ENCODE results near the gene EPS8L2. TPM values are rescaled to one million over a fixed set of nuclear protein-coding genes. Genes with fewer than 3 reads are reported as not detected.

The EPS8L2 gene
- polyA plus RNA-seq (ENCODE audit: insufficient read depth in 1 of 5, insufficient read length in 5 of 5, low replicate concordance in 1 of 5) = 10 to 100 TPM; 41.3 to 88.7 (median 81.2) TPM
- long read RNA-seq, donor 1, partial matches to known transcripts = 12 of 26 reads
- long read RNA-seq, donor 1, other reads (novel, unspliced or antisense) = 0 of 26 reads
- long read RNA-seq, donor 2, partial matches to known transcripts = 0 of 2 reads
- long read RNA-seq, donor 2, other reads (novel, unspliced or antisense) = 0 of 2 reads
- long read RNA-seq, donor 3, partial matches to known transcripts = 7 of 11 reads
- long read RNA-seq, donor 3, other reads (novel, unspliced or antisense) = 0 of 11 reads
- long read RNA-seq, donor 4, partial matches to known transcripts = 10 of 11 reads
- long read RNA-seq, donor 4, other reads (novel, unspliced or antisense) = 0 of 11 reads
- long read RNA-seq, donor 5, transcript EPS8L2-201 (21 exons, 3,148 nt) = major isoform, 6 of 17 reads
- long read RNA-seq, donor 5, partial matches to known transcripts = 0 of 17 reads
- long read RNA-seq, donor 5, other reads (novel, unspliced or antisense) = 0 of 17 reads
- long read RNA-seq, donor 6, partial matches to known transcripts = 0 of 10 reads
- long read RNA-seq, donor 6, other reads (novel, unspliced or antisense) = 0 of 10 reads
- long read RNA-seq, donor 7, transcript EPS8L2-201 (21 exons, 3,148 nt) = major isoform, 8 of 19 reads
- long read RNA-seq, donor 7, partial matches to known transcripts = 10 of 19 reads
- long read RNA-seq, donor 7, other reads (novel, unspliced or antisense) = 0 of 19 reads
- long read RNA-seq, donor 8, partial matches to known transcripts = 0 of 3 reads
- long read RNA-seq, donor 8, other reads (novel, unspliced or antisense) = 0 of 3 reads

DNA sequence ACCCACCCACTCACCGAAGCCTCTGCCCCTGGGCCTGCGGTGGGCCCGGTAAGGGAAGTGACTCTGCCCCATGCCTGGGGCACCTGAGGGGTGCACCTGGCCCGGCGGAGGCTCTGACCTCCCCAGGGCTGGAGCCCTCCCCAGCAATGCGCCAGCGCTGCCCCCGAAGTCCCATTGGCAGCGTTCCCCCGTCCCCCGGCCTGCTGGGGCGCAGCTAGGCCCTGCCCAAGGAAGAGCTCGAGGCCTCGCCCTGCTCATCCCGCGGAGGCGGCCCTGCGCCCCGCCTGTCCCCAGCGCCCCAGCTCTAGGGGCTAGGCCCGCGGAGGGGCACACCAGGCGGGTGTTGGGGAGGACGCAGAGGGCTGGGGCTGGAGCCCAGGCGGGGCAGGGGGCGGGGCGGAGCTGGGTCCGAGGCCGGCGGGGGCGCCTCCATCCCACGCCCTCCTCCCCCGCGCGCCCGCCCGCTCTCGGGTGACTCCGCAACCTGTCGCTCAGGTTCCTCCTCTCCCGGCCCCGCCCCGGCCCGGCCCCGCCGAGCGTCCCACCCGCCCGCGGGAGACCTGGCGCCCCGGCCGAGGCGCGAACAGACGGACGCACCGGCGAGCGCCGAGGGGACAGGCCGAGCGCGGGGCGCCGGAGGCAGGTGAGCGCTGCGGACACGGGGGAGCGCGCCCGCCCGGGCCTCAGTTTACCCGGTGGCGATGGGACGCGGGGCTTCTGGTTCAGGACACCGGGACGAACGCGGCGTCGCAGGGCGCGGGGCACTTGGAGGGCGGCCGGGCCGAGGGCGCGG is at the start of gene EPS8L2:
EPS8L2 (plus strand) TSS at position 586 of the 793 bp plus-strand sequence. CDS start 3,177 bp downstream, outside the sequence.
- DNase-seq = no peak

GRCh38 chr11:656426-656825 is 49.6 kb upstream of the EPS8L2 start:
- DNase-seq = no peak

DNA sequence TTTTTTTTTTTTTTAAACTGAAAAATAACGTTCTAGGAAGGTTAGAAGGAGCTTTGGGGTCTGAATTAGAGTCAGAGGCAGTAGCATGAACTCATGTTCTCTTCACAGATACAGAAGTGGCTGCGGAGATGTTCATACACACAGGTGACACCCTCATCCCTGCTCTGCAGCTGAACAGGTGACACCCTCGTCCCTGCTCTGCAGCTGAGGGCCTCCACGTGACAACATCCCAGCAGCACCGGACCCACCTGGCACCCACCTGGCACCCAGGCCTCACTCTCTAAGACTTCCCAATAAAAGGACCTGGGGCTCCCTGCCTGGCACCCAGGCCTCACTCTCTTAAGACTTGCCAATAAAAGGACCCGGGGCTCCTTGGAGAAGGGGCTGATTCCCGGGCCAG is 49.2 kb upstream of the EPS8L2 start:
- DNase-seq = no peak

DNA sequence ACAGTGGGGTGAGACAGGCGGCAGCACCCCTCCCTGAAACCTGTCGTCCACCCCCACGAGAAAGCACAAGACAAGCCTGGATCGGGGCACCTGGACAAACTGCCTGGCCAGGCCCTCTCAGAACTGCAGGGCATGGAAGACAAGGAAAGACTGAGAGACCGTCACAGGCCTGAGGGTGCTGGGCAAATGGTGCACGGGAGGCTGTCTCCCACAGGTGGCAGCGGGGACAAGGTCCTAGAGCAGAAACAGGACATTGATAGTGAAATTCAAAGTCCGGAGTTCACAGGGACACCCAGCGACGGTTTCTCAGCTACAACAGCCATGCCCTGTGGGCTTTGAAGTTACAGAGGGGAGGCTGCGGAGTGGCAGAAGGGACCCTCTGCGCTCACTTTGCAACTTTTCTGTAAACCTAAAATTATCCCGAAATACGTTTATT is 48.3 kb upstream of the EPS8L2 start:
- no peak for DNase-seq

DNA sequence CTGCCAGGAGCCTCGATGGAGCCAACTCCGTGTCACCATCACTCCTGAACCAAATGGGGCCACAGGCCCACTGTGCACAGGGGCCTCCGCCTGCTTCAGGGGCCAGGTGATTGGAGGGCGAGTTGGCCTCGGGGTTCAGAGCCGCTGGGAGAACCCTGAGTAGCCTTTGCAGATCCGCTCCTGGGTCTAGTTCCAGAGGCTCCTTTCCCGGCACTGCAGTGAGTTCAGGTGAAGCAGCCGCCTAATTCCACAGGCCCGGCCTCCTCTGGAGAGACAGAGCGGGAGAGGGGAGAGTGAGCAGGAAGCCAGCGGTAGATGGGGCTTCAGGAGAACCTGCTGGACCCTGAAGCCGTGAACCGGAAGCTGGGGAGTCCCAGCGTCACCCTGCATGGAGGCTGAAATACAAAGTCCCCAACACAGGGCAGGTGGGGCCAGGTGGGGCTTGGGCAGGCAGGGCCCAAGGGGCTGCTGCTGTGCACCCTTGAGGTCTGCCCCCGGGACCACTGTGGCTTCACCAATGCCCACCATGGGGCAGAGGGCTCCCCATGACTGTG is 46.4 kb upstream of the EPS8L2 start:
- DNase-seq = no peak

GRCh38 chr11:660281-660680 is 45.8 kb upstream of the EPS8L2 start:
- DNase-seq = no peak

GRCh38 chr11:660681-661444 is 45.2 kb upstream of the EPS8L2 start:
- no peak for DNase-seq

DNA sequence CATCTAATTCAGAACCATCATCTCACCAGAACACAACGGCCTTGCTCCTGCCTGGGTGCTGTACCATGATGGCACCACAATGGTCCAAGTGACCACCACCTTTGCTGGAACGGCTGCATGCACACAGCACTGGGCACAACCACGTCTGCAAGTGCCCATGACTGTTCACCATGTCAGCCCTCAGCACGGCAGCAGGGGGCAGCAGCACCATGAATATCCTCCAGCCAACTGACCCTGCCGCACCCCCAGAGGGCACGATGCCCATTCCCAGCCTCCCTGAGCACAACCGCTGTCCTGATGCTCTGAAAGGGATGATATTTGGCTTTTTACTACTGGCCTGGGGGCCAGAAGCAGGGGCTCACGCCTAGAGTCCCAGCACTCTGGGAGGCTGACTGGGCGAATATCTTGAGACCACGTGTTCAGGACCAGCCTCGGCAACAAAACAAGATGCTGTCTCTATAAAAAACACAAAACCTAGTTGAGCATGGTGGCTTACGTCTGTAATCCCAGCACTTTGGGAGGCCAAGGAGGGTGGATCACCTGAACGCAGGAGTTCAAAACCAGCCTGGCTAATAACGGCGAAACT is 43.2 kb upstream of the EPS8L2 start:
- peak in 1 of 2 donors; percentile 39 for DNase-seq

DNA sequence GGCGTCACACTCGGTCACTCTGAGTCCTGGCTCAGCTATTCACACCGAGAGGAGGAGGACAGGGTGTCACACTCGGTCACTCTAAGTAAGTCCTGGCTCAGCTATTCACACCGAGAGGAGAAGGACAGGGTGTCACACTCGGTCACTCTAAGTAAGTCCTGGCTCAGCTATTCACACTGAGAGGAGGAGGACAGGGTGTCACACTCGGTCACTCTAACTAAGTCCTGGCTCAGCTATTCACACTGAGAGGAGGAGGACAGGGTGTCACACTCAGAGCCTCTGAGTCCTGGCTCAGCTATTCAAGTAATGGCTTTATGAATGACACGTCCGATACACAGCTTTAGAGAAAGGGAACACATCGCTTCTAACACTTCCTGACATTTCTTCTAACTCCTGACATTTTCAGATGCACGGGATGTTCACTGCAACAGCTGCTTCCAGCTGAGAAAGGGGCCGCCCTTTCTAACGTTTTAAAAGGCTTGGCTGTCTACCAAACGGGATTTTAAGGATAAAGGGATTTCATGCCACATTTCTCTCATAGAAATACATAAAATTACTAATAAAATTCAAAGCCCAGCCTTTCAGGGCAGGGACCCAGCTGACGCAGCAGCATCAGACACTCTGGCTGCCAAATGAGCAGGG is 40.8 kb upstream of the EPS8L2 start:
- DNase-seq = peak; percentile 47 to 59

DNA sequence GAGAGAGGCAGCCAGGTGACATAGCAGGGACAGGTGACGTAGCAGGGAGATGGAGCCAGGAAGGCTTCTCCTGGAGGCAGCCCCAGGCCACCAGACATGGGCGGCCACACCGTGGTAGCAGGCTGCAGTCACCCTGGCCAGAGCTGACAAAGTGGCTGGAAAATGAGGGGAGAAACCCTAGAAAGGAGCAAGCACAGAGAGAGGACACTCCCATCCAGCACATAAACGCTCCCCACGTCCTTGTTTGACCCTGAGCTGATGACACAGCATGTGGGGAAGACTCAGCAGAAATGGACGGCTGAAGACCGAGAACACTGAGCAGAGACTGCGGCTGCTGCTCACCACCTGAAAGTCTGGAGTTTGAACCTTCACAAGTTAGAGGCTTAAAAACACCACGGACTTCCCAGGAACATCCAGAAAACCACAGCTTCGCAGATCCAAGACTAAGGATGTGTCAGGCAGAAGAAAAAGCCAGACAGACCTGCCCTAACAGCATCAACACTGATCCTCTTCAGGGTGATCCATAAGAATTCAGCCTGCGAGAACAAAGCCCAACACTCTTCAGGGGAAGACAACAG is 40.2 kb upstream of the EPS8L2 start:
- no peak for DNase-seq

- DNase-seq = no peak
Observed at GRCh38 chr11:673866-674265, 32.2 kb upstream of the EPS8L2 start.

DNA sequence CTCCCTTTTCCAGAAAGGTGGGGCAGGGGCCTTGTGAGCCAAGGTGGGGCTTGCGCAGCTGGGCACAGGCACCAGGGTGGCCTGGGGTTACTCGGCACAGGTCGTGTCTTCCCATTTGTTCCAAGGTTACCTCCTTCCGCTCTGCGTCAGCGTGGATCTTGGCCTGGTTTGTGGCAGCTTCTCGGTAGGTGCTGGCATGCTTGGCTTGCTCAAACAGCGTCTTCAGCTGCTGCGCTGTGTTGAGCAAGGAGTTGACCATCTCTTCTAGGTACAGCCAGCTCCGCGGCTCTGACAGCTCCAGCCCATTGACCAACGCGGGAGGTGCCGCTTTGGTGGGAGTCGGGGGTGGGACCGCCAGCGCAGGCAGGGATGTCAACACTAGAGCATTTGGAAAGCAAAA is 31.6 kb upstream of the EPS8L2 start:
- DNase-seq = no peak

DNA sequence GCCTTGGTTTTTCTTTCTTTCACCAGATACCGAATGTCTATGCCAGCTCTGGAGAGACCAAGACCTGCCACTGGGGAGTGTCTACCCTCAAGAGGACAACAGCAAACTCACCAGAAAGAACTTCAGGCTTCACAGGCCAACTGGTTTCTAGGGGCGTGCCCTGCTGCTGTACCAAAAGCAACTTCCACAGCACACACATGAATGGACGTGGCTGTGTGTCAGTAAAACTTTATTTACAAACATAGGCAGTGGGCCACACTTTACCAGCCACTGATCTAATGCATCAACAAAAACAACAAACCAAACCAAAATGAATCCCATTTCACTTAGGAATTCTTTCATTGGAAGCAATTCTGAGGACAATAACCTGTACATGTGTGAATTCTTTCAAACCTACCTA is 27.7 kb upstream of the EPS8L2 start:
- no peak for DNase-seq

- DNase-seq = no peak
Observed at GRCh38 chr11:679271-680207, 26.5 kb upstream of the EPS8L2 start.

DNA sequence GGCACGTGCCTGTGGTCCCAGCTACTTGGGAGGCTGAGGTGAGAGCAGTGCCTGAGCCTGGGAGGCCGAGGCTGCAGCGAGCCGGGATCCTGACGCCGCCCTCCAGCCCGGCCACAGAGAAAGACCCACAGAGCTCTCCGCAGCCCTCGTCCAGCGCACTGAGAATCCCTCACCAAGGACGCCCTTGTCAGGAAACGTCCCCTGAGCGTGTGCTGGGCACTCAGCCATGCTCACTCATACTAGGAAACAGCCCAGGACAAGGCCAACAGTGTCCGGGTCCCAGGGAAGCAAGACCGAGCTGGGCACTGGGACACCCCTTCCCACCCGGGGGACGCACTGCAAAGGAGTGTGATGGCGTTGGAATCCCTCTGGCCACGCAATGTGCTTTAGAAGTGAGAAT is 25.6 kb upstream of the EPS8L2 start:
- DNase-seq = no peak

DNA sequence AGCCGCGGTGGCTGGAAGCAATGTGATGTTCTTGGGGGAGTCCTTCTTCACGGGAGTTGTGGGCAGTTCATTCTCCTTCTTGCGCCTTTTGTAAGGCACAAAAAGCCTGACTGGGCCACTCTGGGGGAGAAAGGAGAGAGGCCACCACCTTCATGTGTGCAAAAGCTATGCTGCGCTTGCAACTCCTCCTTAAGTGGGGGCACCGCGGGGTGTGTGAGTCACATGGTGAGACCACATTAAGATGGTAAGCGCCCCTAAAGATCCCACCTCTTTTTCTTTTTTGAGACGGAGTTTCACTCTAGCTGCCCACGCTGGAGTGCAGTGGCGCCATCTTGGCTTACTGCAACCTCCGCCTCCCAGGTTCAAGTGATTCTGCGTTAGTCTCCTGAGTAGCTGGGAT is 25.1 kb upstream of the EPS8L2 start:
- DNase-seq = no peak

GRCh38 chr11:686451-687243 is 19.4 kb upstream of the EPS8L2 start:
- DNase-seq = no peak

DNA sequence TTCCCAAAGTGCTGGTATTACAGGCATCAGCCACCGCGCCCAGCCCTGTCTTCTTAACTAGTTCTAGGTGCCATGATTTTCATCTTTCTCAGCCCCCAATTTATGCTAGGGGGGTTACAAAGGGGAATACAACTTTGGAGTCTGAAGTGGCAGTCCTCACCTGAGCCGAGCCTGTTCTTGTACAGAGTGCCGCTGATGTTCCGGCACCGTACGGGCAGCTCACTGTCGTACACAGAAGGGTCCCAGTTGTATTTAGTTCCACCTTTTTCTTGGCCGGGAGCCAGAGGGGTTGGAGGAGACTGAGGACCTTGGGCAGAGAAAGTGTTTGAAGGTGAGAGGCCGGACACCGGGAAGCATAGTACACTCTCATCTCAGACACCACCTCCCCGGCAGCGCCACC is 18.3 kb upstream of the EPS8L2 start:
- DNase-seq = no peak

Data from right lung (tissue), 10 donors.